Tibial nerve (tissue), 4 donors: ENCODE results near the gene ADAMTS17. TPM values are rescaled to one million over a fixed set of nuclear protein-coding genes. Genes with fewer than 3 reads are reported as not detected.
A peak's percentile ranks its signal among the peaks of the same experiment; 100 is the strongest.

Experiments used
- DNase-seq, 2 donors: peaks; one replicate each; pipeline ENCODE4 v3.0.0-alpha.2; 2019; ENCODE audit warnings: low spot score in 2 of 2
- H3K27ac ChIP-seq, 4 donors: fragments of 200-600 bp; sonication (generic) in 3 of 4; one replicate each; pipeline ENCODE4 v1.5.1; 2017 to 2019; ENCODE audit warnings: mild to moderate bottlenecking in 1 of 4
- H3K27me3 ChIP-seq, 2 donors: fragments of 200-600 bp; sonication (generic) in 1 of 2; one replicate each; pipeline versions ENCODE4 v1.5.1 to v1.6.0; 2017 to 2019
- H3K36me3 ChIP-seq, 3 donors: fragments of 200-600 bp; sonication (generic); one replicate each; pipeline ENCODE4 v1.5.1; 2018 to 2019
- H3K4me1 ChIP-seq, 4 donors: fragments of 200-600 bp; sonication (generic) in 3 of 4; one replicate each; pipeline ENCODE4 v1.5.1; 2017 to 2019
- H3K4me3 ChIP-seq, 4 donors: fragments of 200-600 bp; sonication (generic) in 3 of 4; one replicate each; pipeline ENCODE4 v1.5.1; 2017 to 2019; ENCODE audit warnings: mild to moderate bottlenecking in 1 of 4, moderate library complexity in 1 of 4
- H3K9me3 ChIP-seq, 4 donors: fragments of 200-600 bp; sonication (generic) in 3 of 4; one replicate each; pipeline ENCODE4 v1.5.1; 2017 to 2019
- CTCF ChIP-seq, 5 experiments: fragments of 200-600 bp in 3 of 5; fragments of 450-650 bp in 2 of 5; sonication (generic) in 3 of 5; IDR thresholded peaks; one replicate each; pipeline ENCODE4 v1.5.1; 2016 to 2019; ENCODE audit warnings: antibody characterized with exemption in 5 of 5, mild to moderate bottlenecking in 3 of 5, moderate library complexity in 2 of 5
- EP300 ChIP-seq, 2 donors: sonication (generic); formaldehyde crosslinking; IDR thresholded peaks; one replicate each; pipeline ENCODE4 v1.6.1; 2017; ENCODE audit warnings: antibody characterized with exemption in 2 of 2, mild to moderate bottlenecking in 1 of 2
- POLR2A ChIP-seq, 2 donors: fragments of 450-650 bp; IDR thresholded peaks; one replicate each; pipeline ENCODE4 v1.6.1; 2017; ENCODE audit warnings: antibody characterized with exemption in 2 of 2, mild to moderate bottlenecking in 2 of 2, moderate library complexity in 2 of 2
- WGBS, 2 donors: methylation state at CpG; one replicate each; pipeline ENCODE4 v1.1.5; 2018; 5-methylcytosine and 5-hydroxymethylcytosine counted together
- total RNA-seq, 4 donors: library from RNA; depleted of rRNA; stranded (reverse); fragments of >200 nt; gene quantifications; one replicate each; pipeline ENCODE4 v1.1.0, GENCODE V29; 2016

Gene ADAMTS17
- total RNA-seq, 4 donors from 2014 or later = 0.66 to 5.5 (median 3.7) TPM

GRCh38 chr15:100328796-100329195, 13.0 kb downstream of the ADAMTS17 start:
- no peak for DNase-seq
- 79 to 84% methylated on average over 9 of the region's 9 CpGs for WGBS, 2 donors
- H3K9me3 ChIP-seq = no peaks in the 10 kb centered on the region
- no peaks in the 10 kb centered on the region for H3K36me3 ChIP-seq
- H3K4me3 ChIP-seq = no peak overlapping the region
- H3K27me3 ChIP-seq = no peaks in the 10 kb centered on the region
- H3K4me1 ChIP-seq = no peaks in the 10 kb centered on the region
- H3K27ac ChIP-seq = no peak overlapping the region
- no peak for TF ChIP-seq CTCF (IDR thresholded peaks at IDR 0.05)
- TF ChIP-seq POLR2A (IDR thresholded peaks at IDR 0.05) = no peak
- no peak for TF ChIP-seq EP300 (IDR thresholded peaks at IDR 0.05)

- no peaks in the 10 kb centered on the region for H3K27me3 ChIP-seq
- TF ChIP-seq EP300 (IDR thresholded peaks at IDR 0.05) (no peak), CTCF (IDR thresholded peaks at IDR 0.05) (no peak), POLR2A (IDR thresholded peaks at IDR 0.05) (no peak)
- no peak for DNase-seq
- H3K36me3 ChIP-seq = peaks cover 0 to 32% (median 0%) of the 10 kb centered on the region in 3 donors
- no peaks in the 10 kb centered on the region for H3K4me1 ChIP-seq
- H3K27ac ChIP-seq = no peak overlapping the region
- H3K4me3 ChIP-seq = no peak overlapping the region
- H3K9me3 ChIP-seq = peaks cover 0 to 11% (median 0%) of the 10 kb centered on the region in 4 donors
- 87 to 92% methylated on average over 4 of the region's 4 CpGs for WGBS, 2 donors
Measured at GRCh38 chr15:100318880-100319279, 22.9 kb downstream of the ADAMTS17 start.

GRCh38 chr15:100314809-100315400, 26.9 kb downstream of the ADAMTS17 start:
- Histone ChIP-seq H3K4me3 (no peak overlapping the region), H3K36me3 (peaks cover 0 to 20% (median 0%) of the 10 kb centered on the region in 3 donors), H3K4me1 (peaks cover 0 to 11% (median 0%) of the 10 kb centered on the region in 4 donors), H3K9me3 (peaks cover 0 to 13% (median 0%) of the 10 kb centered on the region in 4 donors), H3K27ac (no peak overlapping the region), H3K27me3 (no peaks in the 10 kb centered on the region)
- whole genome bisulfite sequencing, 2 donors = 86% methylated on average over 15 to 16 of the region's 16 CpGs
- TF ChIP-seq CTCF (IDR thresholded peaks at IDR 0.05) = no peak
- TF ChIP-seq POLR2A (IDR thresholded peaks at IDR 0.05) = no peak
- TF ChIP-seq EP300 (IDR thresholded peaks at IDR 0.05) = no peak
- DNase-seq = no peak

- no peaks in the 10 kb centered on the region for H3K27me3 ChIP-seq
- H3K4me1 ChIP-seq = peaks cover 0 to 31% (median 0%) of the 10 kb centered on the region in 4 donors
- no peak overlapping the region for H3K27ac ChIP-seq
- H3K9me3 ChIP-seq = peaks cover 0 to 6% (median 0%) of the 10 kb centered on the region in 4 donors
- no peak overlapping the region for H3K4me3 ChIP-seq
- WGBS, 2 donors = 72 to 75% methylated on average over 8 of the region's 8 CpGs
- TF ChIP-seq EP300 (IDR thresholded peaks at IDR 0.05) (no peak), POLR2A (IDR thresholded peaks at IDR 0.05) (no peak), CTCF (IDR thresholded peaks at IDR 0.05) (no peak)
- no peak for DNase-seq
- H3K36me3 ChIP-seq = no peaks in the 10 kb centered on the region
Measured at GRCh38 chr15:100311833-100312476, 29.8 kb downstream of the ADAMTS17 start.

- peaks cover 0 to 31% (median 0%) of the 10 kb centered on the region in 4 donors for H3K4me1 ChIP-seq
- DNase-seq = peak in 1 of 2 donors; percentile 24
- no peaks in the 10 kb centered on the region for H3K36me3 ChIP-seq
- no peaks in the 10 kb centered on the region for H3K27me3 ChIP-seq
- TF ChIP-seq POLR2A (IDR thresholded peaks at IDR 0.05) (no peak), EP300 (IDR thresholded peaks at IDR 0.05) (no peak), CTCF (IDR thresholded peaks at IDR 0.05) (no peak)
- WGBS, 2 donors = 56 to 70% methylated on average over 14 to 15 of the region's 15 CpGs
- H3K9me3 ChIP-seq = peaks cover 0 to 6% (median 0%) of the 10 kb centered on the region in 4 donors
- no peak overlapping the region for H3K4me3 ChIP-seq
- H3K27ac ChIP-seq = no peak overlapping the region
Measured at GRCh38 chr15:100311154-100311625, 30.6 kb downstream of the ADAMTS17 start.
